A549 (cell line): Measurements from ENCODE around the gene KRT32. TPM values are rescaled to one million over a fixed set of nuclear protein-coding genes. Genes with fewer than 3 reads are reported as not detected.

Source experiments
- ATAC-seq, 2 experiments: fragments of 200-7000 bp in 1 of 2; fragments of >200 bp in 1 of 2; cut with Nextera tagmentation in 1 of 2; cut with Tn5 transposase in 1 of 2; 3 replicates each; pipeline versions ENCODE4 v1.8.0 to v1.9.1; 2018 to 2020; ENCODE audit warnings: mild to moderate bottlenecking in 1 of 2, moderate library complexity in 1 of 2
- CTCF ChIA-PET: fragments of 300-600 bp; sonication (Branson Sonifier 250); formaldehyde crosslinking; extraction: SDS; loops from one replicate; lab custom pipeline; 2021; ENCODE audit warnings: antibody characterized with exemption, inconsistent platforms; lab: Yijun Ruan, JAX
- POLR2A ChIA-PET: fragments of 350-600 bp; formaldehyde crosslinking; extraction: SDS; loops from one replicate; lab custom pipeline; 2021; ENCODE audit warnings: antibody characterized with exemption, inconsistent platforms; lab: Yijun Ruan, JAX
- DNase-seq, 2 experiments: peaks; one replicate each; pipeline versions ENCODE4 v3.0.0 to v3.0.0-alpha.2; 2011 to 2016; ENCODE audit warnings: low read depth in 1 of 2, low spot score in 1 of 2
- FAIRE-seq: peaks from 2 replicates; lab custom pipeline; 2011; peaks lifted over from hg19 to GRCh38; lab: Jason Lieb, UNC
- H3K27ac ChIP-seq, 2 experiments: fragments of >200 bp; sonication (Bioruptor Twin); formaldehyde crosslinking; 3 replicates each; pipeline ENCODE4 v1.5.1; 2016 to 2017
- H3K4me1 ChIP-seq: fragments of >200 bp; sonication (Bioruptor Twin); formaldehyde crosslinking; 3 replicates; pipeline ENCODE4 v1.6.1; 2016
- H3K4me2 ChIP-seq: fragments of >200 bp; sonication (Bioruptor Twin); formaldehyde crosslinking; 3 replicates; pipeline ENCODE4 v1.6.1; 2016
- H3K4me3 ChIP-seq: fragments of >200 bp; sonication (Bioruptor Twin); formaldehyde crosslinking; 3 replicates; pipeline ENCODE4 v1.5.1; 2016
- H3K9me3 ChIP-seq: fragments of >200 bp; sonication (Bioruptor Twin); formaldehyde crosslinking; 3 replicates; pipeline ENCODE4 v1.6.1; 2016
- BCL3 ChIP-seq: fragments of >200 bp; sonication (Bioruptor Twin); formaldehyde crosslinking; IDR thresholded peaks from 3 replicates; pipeline ENCODE4 v1.6.1; 2016
- CBX2 ChIP-seq: fragments of 200-600 bp; sonication (generic); IDR thresholded peaks from 2 replicates; pipeline ENCODE4 v1.6.1; 2016; ENCODE audit warnings: low read depth, mild to moderate bottlenecking, borderline replicate concordance
- CHD2 ChIP-seq: fragments of 150-350 bp; IDR thresholded peaks from 2 replicates; pipeline ENCODE4 v1.6.1; 2014; ENCODE audit warnings: low read length; ENCODE audit not compliant: partially characterized antibody
- CHD4 ChIP-seq: fragments of 200-600 bp; sonication (generic); IDR thresholded peaks from 2 replicates; pipeline ENCODE4 v1.6.1; 2016; ENCODE audit warnings: antibody characterized with exemption, mild to moderate bottlenecking, borderline replicate concordance
- E2F6 ChIP-seq: IDR thresholded peaks from 2 replicates; pipeline ENCODE4 v1.6.1; 2012; ENCODE audit warnings: low read depth, borderline replicate concordance
- EHF ChIP-seq: fragments of 250-450 bp; sonication (Bioruptor Pico); IDR thresholded peaks from 2 replicates; pipeline ENCODE4 v1.5.0; 2020; ENCODE audit warnings: mild to moderate bottlenecking
- FOSB ChIP-seq: fragments of 250-450 bp; sonication (Bioruptor Pico); IDR thresholded peaks from 2 replicates; pipeline ENCODE4 v1.5.0; 2020; ENCODE audit warnings: mild to moderate bottlenecking, moderate library complexity
- FOSL2 ChIP-seq, 2 experiments: fragments of 450-650 bp in 1 of 2; fragments of >200 bp in 1 of 2; sonication (Bioruptor Twin) in 1 of 2; formaldehyde crosslinking; IDR thresholded peaks; 2 replicates each; pipeline versions ENCODE4 v1.5.0 to v1.6.1; 2016 to 2020; ENCODE audit warnings: mild to moderate bottlenecking in 1 of 2, moderate library complexity in 1 of 2
- FOXS1 ChIP-seq: fragments of 250-450 bp; sonication (Bioruptor Pico); IDR thresholded peaks from 2 replicates; pipeline ENCODE4 v1.5.0; 2020; ENCODE audit warnings: mild to moderate bottlenecking, moderate library complexity
- HES2 ChIP-seq: fragments of >200 bp; sonication (Bioruptor Twin); formaldehyde crosslinking; IDR thresholded peaks from 2 replicates; pipeline ENCODE4 v1.6.1; 2016
- HOXB13 ChIP-seq: fragments of 250-450 bp; sonication (Bioruptor Pico); IDR thresholded peaks from 2 replicates; pipeline ENCODE4 v1.5.0; 2020; ENCODE audit warnings: low read depth, mild to moderate bottlenecking, moderate library complexity
- HOXB5 ChIP-seq: fragments of 250-450 bp; sonication (Bioruptor Pico); IDR thresholded peaks from 2 replicates; pipeline ENCODE4 v1.5.0; 2020; ENCODE audit warnings: mild to moderate bottlenecking, moderate library complexity
- KDM1A ChIP-seq: fragments of 200-600 bp; sonication (generic); IDR thresholded peaks from 2 replicates; pipeline ENCODE4 v1.6.1; 2016; ENCODE audit warnings: low read depth, mild to moderate bottlenecking
- MAFK ChIP-seq: fragments of 450-650 bp; IDR thresholded peaks from 2 replicates; pipeline ENCODE4 v1.6.1; 2014; ENCODE audit not compliant: partially characterized antibody
- MYC ChIP-seq: IDR thresholded peaks from 2 replicates; pipeline ENCODE4 v1.6.1; 2012; ENCODE audit warnings: mild to moderate bottlenecking, inconsistent platforms, low read length, improper control_type of control experiment, borderline replicate concordance
- POLR2A ChIP-seq: IDR thresholded peaks from 2 replicates; pipeline ENCODE4 v1.6.1; 2012; ENCODE audit warnings: mild to moderate bottlenecking, low read length
- POLR2AphosphoS2 ChIP-seq: conservative IDR thresholded peaks from 2 replicates; pipeline ENCODE4 v1.6.1; 2012; ENCODE audit warnings: low read length, improper control_type of control experiment, inconsistent platforms
- RCOR1 ChIP-seq: fragments of 150-350 bp; IDR thresholded peaks from 2 replicates; pipeline ENCODE4 v1.6.1; 2014; ENCODE audit warnings: antibody characterized with exemption, low read length, low read depth
- REST ChIP-seq: fragments of 200-600 bp; sonication (generic); IDR thresholded peaks from 2 replicates; pipeline ENCODE4 v1.6.1; 2016; ENCODE audit warnings: antibody characterized with exemption, mild to moderate bottlenecking, moderate library complexity
- SREBF2 ChIP-seq: fragments of 450-650 bp; IDR thresholded peaks from 2 replicates; pipeline ENCODE4 v1.6.1; 2014; ENCODE audit warnings: mild to moderate bottlenecking, moderate library complexity
- USF2 ChIP-seq: fragments of 450-650 bp; IDR thresholded peaks from 2 replicates; pipeline ENCODE4 v1.6.1; 2014; ENCODE audit warnings: antibody characterized with exemption
- ZFP36 ChIP-seq: fragments of 450-650 bp; IDR thresholded peaks from 2 replicates; pipeline ENCODE4 v1.6.1; 2014; ENCODE audit warnings: borderline replicate concordance; ENCODE audit not compliant: partially characterized antibody
- WGBS: methylation state at CpG from one replicate; pipeline ENCODE4 v1.1.6; 2017; ENCODE audit errors: missing lambda C conversion rate; 5-methylcytosine and 5-hydroxymethylcytosine counted together
- polyA plus RNA-seq, 4 experiments: library from polyadenylated mRNA; depleted of rRNA in 3 of 4; stranded (reverse); fragments of >200 nt; fragmentation: RNase III in 1 of 4; extraction: RNeasy Plus Mini Kit Qiagen cat#74134 plus additional on column Dnase treatment in 1 of 4; gene quantifications; 2 replicates in 3 of 4; 3 replicates in 1 of 4; pipeline ENCODE4 v1.2.3, GENCODE V29; 2011 to 2017

The KRT32 gene
- polyA plus RNA-seq, 2 of the 4 experiments (the other 2 are of a cell fraction): not detected

GRCh38 chr17:41449008-41449407 is 18.2 kb downstream of the KRT32 start (continued):
- no peak for TF ChIP-seq CHD2
- TF ChIP-seq EHF (CRISPR knock-in tag): no peak
- TF ChIP-seq FOSB (CRISPR knock-in tag): no peak
- no peak for TF ChIP-seq HES2
- TF ChIP-seq RCOR1: no peak

- FAIRE-seq: no peak
- 50% methylated on average over 2 of the region's 2 CpGs for WGBS
- CTCF ChIA-PET: interaction anchor here (0.9 to 3.0 kb wide), 5 partner anchors 9 to 200 kb away, joined by 3 to 15 read pairs (median 5); no protein-coding TSS in a partner anchor
Measured at GRCh38 chr17:41448506-41448905, 18.7 kb downstream of the KRT32 start.

GRCh38 chr17:41446806-41447205 is 20.4 kb downstream of the KRT32 start:
- ATAC-seq (no peak), FAIRE-seq (peak; percentile 63), DNase-seq (no peak)
- ChIA-PET CTCF (interaction anchor here (1.0 to 3.0 kb wide), 4 partner anchors 9 to 103 kb away, joined by 3 to 15 read pairs (median 5); no protein-coding TSS in a partner anchor), POLR2A (interaction anchor here (0.7 kb wide), 1 partner anchor 543 kb away, joined by 9 read pairs; no protein-coding TSS in a partner anchor)
- 35% methylated on average over 2 of the region's 2 CpGs for WGBS
- Histone ChIP-seq H3K9me3 (no peaks in the 10 kb centered on the region), H3K27ac (no peak overlapping the region), H3K4me2 (no peak overlapping the region), H3K4me3 (no peak overlapping the region), H3K4me1 (no peaks in the 10 kb centered on the region)
- TF ChIP-seq MYC: no peak
- no peak for TF ChIP-seq HOXB13 (CRISPR knock-in tag)
- TF ChIP-seq FOXS1 (CRISPR knock-in tag): no peak
- no peak for TF ChIP-seq CHD4
- TF ChIP-seq CBX2: no peak
- no peak for TF ChIP-seq USF2
- TF ChIP-seq E2F6: no peak
- TF ChIP-seq BCL3: no peak
- no peak for TF ChIP-seq SREBF2
- no peak for TF ChIP-seq KDM1A
- no peak for TF ChIP-seq POLR2AphosphoS2
- no peak for TF ChIP-seq ZFP36

More at GRCh38 chr17:41448506-41448905, 18.7 kb downstream of the KRT32 start:
- TF ChIP-seq MAFK: no peak
- no peak for TF ChIP-seq REST
- no peak for TF ChIP-seq CHD2
- no peak for TF ChIP-seq HOXB5 (CRISPR knock-in tag)
- TF ChIP-seq FOSL2 (IDR thresholded peaks at IDR 0.05): no peak
- no peak for TF ChIP-seq FOSL2 (CRISPR knock-in tag; IDR thresholded peaks at IDR 0.05)
- TF ChIP-seq FOSB (CRISPR knock-in tag): no peak
- TF ChIP-seq POLR2A: no peak
- TF ChIP-seq, all 56 proteins: peak for 0
- POLR2A ChIA-PET: no interaction called here
- H3K9me3 ChIP-seq: no peaks in the 10 kb centered on the region
- no peak for DNase-seq
- H3K4me1 ChIP-seq: no peaks in the 10 kb centered on the region
- no peak overlapping the region for H3K27ac ChIP-seq
- H3K4me3 ChIP-seq: no peak overlapping the region
- H3K4me2 ChIP-seq: no peak overlapping the region
- no peak for ATAC-seq
